Measurements from ENCODE around the gene CERS1. TPM values are rescaled to one million over a fixed set of nuclear protein-coding genes. Genes with fewer than 3 reads are reported as not detected.

Gene CERS1
- total RNA-seq, 4 donors from 2014 or later: 0.24 to 1.3 (median 0.59) TPM

DNA sequence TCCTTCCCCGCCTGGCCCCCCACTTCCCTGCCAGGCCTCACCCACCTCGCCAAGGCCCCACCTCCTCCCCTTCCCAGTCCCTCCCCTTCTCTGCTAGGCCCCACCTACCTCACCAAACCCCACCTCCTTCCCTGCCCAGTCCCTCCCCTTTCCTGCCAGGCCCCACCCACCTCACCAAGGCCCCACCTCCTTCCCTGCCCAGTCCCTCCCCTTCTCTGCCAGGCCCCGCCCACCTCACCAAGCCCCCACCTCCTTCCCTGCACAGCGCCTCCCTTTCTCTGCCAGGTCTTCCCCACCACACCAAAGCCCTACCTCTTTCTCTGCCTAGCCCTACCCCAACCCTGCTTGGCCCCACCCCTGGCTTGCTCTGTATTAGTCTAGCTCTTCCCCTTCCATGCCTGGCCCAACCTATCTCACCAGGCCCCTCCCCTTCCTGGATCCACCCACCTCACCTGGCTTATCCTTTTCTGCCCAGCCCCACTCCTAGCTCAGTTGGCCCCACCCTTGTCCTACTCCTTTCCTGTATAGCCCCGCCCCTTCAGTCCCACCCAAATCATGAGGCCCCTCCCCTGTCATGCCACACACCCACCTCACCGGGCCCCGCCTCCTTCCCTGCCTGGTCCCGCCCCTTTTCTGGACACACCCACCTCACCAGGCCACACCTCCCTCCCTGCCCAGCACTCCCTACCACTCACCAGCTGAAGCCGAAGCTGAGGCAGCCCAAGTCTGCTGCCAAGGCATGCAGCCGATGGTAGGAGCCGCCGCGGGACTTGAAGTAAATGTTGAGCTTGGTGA lies 16.2 kb downstream of the CERS1 start:
- 75 to 76% methylated on average over 13 of the region's 13 CpGs for WGBS, 2 donors
- no peak for TF ChIP-seq POLR2A (IDR thresholded peaks at IDR 0.05)
- TF ChIP-seq, protein P1, sequence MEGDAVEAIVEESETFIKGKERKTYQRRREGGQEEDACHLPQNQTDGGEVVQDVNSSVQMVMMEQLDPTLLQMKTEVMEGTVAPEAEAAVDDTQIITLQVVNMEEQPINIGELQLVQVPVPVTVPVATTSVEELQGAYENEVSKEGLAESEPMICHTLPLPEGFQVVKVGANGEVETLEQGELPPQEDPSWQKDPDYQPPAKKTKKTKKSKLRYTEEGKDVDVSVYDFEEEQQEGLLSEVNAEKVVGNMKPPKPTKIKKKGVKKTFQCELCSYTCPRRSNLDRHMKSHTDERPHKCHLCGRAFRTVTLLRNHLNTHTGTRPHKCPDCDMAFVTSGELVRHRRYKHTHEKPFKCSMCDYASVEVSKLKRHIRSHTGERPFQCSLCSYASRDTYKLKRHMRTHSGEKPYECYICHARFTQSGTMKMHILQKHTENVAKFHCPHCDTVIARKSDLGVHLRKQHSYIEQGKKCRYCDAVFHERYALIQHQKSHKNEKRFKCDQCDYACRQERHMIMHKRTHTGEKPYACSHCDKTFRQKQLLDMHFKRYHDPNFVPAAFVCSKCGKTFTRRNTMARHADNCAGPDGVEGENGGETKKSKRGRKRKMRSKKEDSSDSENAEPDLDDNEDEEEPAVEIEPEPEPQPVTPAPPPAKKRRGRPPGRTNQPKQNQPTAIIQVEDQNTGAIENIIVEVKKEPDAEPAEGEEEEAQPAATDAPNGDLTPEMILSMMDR (IDR thresholded peaks at IDR 0.05): no peak
- Histone ChIP-seq H3K27ac (no peak overlapping the region), H3K36me3 (no peaks in the 10 kb centered on the region), H3K4me3 (replicated peaks in 1 of 3) (no peak overlapping the region), H3K27me3 (no peaks in the 10 kb centered on the region), H3K4me1 (no peaks in the 10 kb centered on the region), H3K9me3 (no peaks in the 10 kb centered on the region)
- DNase-seq: no peak
- intact Hi-C loops (cut with DNase I): no loop called here

- TF ChIP-seq, protein P1 (IDR thresholded peaks at IDR 0.05): no peak
- TF ChIP-seq POLR2A (IDR thresholded peaks at IDR 0.05): no peak
- no peak for DNase-seq
- Histone ChIP-seq H3K36me3 (no peaks in the 10 kb centered on the region), H3K27ac (no peak overlapping the region), H3K9me3 (no peaks in the 10 kb centered on the region), H3K4me3 (replicated peaks in 1 of 3) (no peak overlapping the region), H3K4me1 (no peaks in the 10 kb centered on the region), H3K27me3 (no peaks in the 10 kb centered on the region)
- WGBS, 2 donors: 91 to 92% methylated on average over 27 to 30 of the region's 34 CpGs
- intact Hi-C loops (cut with DNase I): no loop called here
Observed at GRCh38 chr19:18878858-18879578, 16.9 kb downstream of the CERS1 start.

DNA sequence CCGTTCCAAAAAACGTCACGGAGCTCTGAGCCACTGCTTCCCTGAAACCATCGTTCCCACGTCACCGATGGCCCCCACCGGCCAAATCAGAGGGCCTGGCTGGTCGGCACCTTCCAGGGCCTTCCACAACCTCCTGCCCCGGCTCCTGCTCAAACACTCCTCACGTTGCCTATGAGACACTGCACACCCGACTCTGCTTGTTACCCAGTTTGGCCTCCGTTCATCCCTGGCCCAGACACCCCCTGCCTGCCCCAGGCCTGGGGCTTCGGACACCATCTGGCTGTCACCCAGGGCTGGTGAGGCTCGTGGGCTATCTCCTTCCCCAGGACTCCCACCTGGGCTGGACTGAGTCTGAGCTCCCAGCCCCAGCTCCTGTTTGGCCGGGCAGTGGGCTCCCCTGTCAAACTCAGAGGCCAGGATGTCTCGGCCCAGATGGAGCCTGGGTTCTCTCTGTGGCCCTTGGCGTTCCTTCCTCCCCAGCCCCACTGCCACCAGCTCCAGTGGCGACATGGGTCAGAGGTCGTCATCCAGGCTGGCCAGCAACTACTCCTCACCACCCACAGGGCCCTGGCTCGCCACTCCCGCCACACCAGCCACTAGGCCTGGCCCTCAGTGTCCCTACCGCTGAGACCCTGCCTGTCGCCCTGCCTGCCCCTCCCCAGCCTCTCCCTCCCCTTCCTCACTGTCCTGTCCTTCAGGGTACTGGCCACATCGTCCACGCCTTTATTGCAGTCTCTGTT lies 17.7 kb downstream of the CERS1 start:
- Histone ChIP-seq H3K27me3 (no peaks in the 10 kb centered on the region), H3K4me1 (no peaks in the 10 kb centered on the region), H3K9me3 (no peaks in the 10 kb centered on the region), H3K27ac (no peak overlapping the region), H3K36me3 (no peaks in the 10 kb centered on the region), H3K4me3 (replicated peaks in 1 of 3) (no peak overlapping the region)
- no peak for DNase-seq
- TF ChIP-seq, protein P1 (IDR thresholded peaks at IDR 0.05): no peak
- no peak for TF ChIP-seq POLR2A (IDR thresholded peaks at IDR 0.05)
- intact Hi-C loops (cut with DNase I): no loop called here
- WGBS, 2 donors: 92 to 94% methylated on average over 23 to 25 of the region's 25 CpGs

DNA sequence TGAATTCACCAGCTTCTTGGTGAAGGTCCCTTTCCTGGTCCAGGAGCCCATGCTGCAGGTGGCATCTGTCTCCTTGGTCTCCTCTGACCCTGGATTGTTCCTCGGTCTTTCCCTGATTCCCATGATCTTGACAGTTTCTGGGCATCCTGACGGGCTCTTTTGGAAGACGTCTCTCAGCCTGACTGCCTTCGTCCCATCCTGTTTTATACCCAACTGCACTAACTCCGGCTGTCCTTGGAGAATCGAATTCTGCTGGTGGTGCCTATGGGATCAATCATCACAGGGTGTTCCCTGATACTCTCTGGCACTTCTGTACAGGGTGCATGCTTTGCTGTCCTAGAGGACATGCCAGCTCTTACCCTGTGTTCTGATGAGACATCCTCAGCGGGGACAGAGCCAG lies 19.1 kb downstream of the CERS1 start:
- 96 to 99% methylated on average over 6 to 7 of the region's 7 CpGs for WGBS, 2 donors
- no peaks in the 10 kb centered on the region for H3K36me3 ChIP-seq
- intact Hi-C loops (cut with DNase I): no loop called here
- no peak overlapping the region for H3K4me3 ChIP-seq (replicated peaks in 1 of 3)
- no peaks in the 10 kb centered on the region for H3K4me1 ChIP-seq
- H3K9me3 ChIP-seq: no peaks in the 10 kb centered on the region
- no peak for DNase-seq
- TF ChIP-seq, protein P1 (IDR thresholded peaks at IDR 0.05): no peak
- TF ChIP-seq POLR2A (IDR thresholded peaks at IDR 0.05): no peak
- H3K27ac ChIP-seq: no peak overlapping the region
- no peaks in the 10 kb centered on the region for H3K27me3 ChIP-seq
